ENCODE results near the gene CERK.

GRCh38 chr22:46783721-46784120, 45.7 kb upstream of the CERK start:
- TF ChIP-seq CTCF (IDR thresholded peaks at IDR 0.05; ENCODE audit: low read depth, low read length, missing input control): no peak
- TF ChIP-seq SP1 (IDR thresholded peaks at IDR 0.05): no peak
- TF ChIP-seq, protein P1, sequence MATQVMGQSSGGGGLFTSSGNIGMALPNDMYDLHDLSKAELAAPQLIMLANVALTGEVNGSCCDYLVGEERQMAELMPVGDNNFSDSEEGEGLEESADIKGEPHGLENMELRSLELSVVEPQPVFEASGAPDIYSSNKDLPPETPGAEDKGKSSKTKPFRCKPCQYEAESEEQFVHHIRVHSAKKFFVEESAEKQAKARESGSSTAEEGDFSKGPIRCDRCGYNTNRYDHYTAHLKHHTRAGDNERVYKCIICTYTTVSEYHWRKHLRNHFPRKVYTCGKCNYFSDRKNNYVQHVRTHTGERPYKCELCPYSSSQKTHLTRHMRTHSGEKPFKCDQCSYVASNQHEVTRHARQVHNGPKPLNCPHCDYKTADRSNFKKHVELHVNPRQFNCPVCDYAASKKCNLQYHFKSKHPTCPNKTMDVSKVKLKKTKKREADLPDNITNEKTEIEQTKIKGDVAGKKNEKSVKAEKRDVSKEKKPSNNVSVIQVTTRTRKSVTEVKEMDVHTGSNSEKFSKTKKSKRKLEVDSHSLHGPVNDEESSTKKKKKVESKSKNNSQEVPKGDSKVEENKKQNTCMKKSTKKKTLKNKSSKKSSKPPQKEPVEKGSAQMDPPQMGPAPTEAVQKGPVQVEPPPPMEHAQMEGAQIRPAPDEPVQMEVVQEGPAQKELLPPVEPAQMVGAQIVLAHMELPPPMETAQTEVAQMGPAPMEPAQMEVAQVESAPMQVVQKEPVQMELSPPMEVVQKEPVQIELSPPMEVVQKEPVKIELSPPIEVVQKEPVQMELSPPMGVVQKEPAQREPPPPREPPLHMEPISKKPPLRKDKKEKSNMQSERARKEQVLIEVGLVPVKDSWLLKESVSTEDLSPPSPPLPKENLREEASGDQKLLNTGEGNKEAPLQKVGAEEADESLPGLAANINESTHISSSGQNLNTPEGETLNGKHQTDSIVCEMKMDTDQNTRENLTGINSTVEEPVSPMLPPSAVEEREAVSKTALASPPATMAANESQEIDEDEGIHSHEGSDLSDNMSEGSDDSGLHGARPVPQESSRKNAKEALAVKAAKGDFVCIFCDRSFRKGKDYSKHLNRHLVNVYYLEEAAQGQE (IDR thresholded peaks at IDR 0.05): no peak
- TF ChIP-seq TAF1 (conservative IDR thresholded peaks at IDR 0.05): no peak
- no peak for TF ChIP-seq MAX (IDR thresholded peaks at IDR 0.05)
